Spinal cord (tissue), 10 donors: ENCODE results near the gene AP2A1. TPM values are rescaled to one million over a fixed set of nuclear protein-coding genes. Genes with fewer than 3 reads are reported as not detected.

Source experiments
- DNase-seq, 6 donors: peaks; one replicate each; pipeline versions ENCODE4 v3.0.0 to v3.0.0-alpha.2; 2013 to 2015; ENCODE audit warnings: low spot score in 6 of 6, low read depth in 4 of 6
- H3K27ac ChIP-seq: one replicate; pipeline ENCODE4 v1.5.1; 2013; ENCODE audit warnings: low read depth, low read length, control low read depth
- H3K27me3 ChIP-seq: one replicate; pipeline ENCODE4 v1.6.1; 2013; ENCODE audit warnings: low read length; ENCODE audit not compliant: control insufficient read depth, insufficient read depth
- H3K36me3 ChIP-seq: one replicate; pipeline ENCODE4 v1.6.1; 2013; ENCODE audit warnings: low read length; ENCODE audit not compliant: control insufficient read depth, insufficient read depth
- H3K4me1 ChIP-seq: one replicate; pipeline ENCODE4 v1.6.1; 2013; ENCODE audit warnings: low read length; ENCODE audit not compliant: control insufficient read depth, insufficient read depth
- H3K4me3 ChIP-seq: one replicate; pipeline ENCODE4 v1.5.1; 2013; ENCODE audit warnings: low read depth, low read length, control low read depth
- H3K9me3 ChIP-seq: one replicate; pipeline ENCODE4 v1.6.1; 2013; ENCODE audit warnings: low read length; ENCODE audit not compliant: control insufficient read depth, insufficient read depth
- WGBS: methylation state at CpG from one replicate; pipeline ENCODE4 v1.1.5; 2013; ENCODE audit warnings: missing lambda C conversion rate; ENCODE audit not compliant: insufficient coverage; 5-methylcytosine and 5-hydroxymethylcytosine counted together
- polyA plus RNA-seq, 2 donors: library from polyadenylated mRNA; unstranded; fragments of 120-200 nt; gene quantifications; one replicate each; pipeline ENCODE4 v1.2.1, GENCODE V29; 2013; ENCODE audit not compliant: insufficient read length in 2 of 2
- total RNA-seq, 2 donors: library from RNA; depleted of rRNA in 1 of 2; stranded (reverse); fragments of 120-200 nt in 1 of 2; fragments of >200 nt in 1 of 2; gene quantifications; one replicate each; pipeline versions ENCODE4 v1.2.3 to v1.2.4, GENCODE V29; 2013 to 2014
- donor health status: healthy.

AP2A1 gene
- total and polyA plus RNA-seq, 4 donors, result 58.5 to 156 (median 106) TPM

GRCh38 chr19:49807904-49808675 lies 41.3 kb downstream of the AP2A1 start:
- Histone ChIP-seq H3K36me3 (peaks cover 54% of the 10 kb centered on the region), H3K9me3 (no peaks in the 10 kb centered on the region), H3K4me1 (peaks cover 40% of the 10 kb centered on the region), H3K4me3 (peak overlapping the region; percentile 67), H3K27ac (peak overlapping the region; percentile 61), H3K27me3 (no peaks in the 10 kb centered on the region)
- DNase-seq, result no peak
- 88% methylated on average over 1 of the region's 20 CpGs for WGBS

GRCh38 chr19:49808711-49809159 lies 41.9 kb downstream of the AP2A1 start:
- H3K27me3 ChIP-seq, result no peaks in the 10 kb centered on the region
- under 1% methylated on average over 30 of the region's 31 CpGs for WGBS
- DNase-seq, result peak in 5 of 6 donors; percentile 80 to 98 (median 85)

GRCh38 chr19:49809160-49809940 lies 42.5 kb downstream of the AP2A1 start:
- Histone ChIP-seq H3K4me3 (peak overlapping the region; percentile 67), H3K27ac (peak overlapping the region; percentile 79), H3K36me3 (peaks cover 42% of the 10 kb centered on the region), H3K4me1 (peaks cover 40% of the 10 kb centered on the region), H3K27me3 (no peaks in the 10 kb centered on the region), H3K9me3 (no peaks in the 10 kb centered on the region)
- DNase-seq, result peak in 3 of 6 donors; percentile 7 to 61 (median 58)
- 4% methylated on average over 50 of the region's 50 CpGs for WGBS

More at GRCh38 chr19:49808711-49809159, 41.9 kb downstream of the AP2A1 start:
- Histone ChIP-seq H3K4me3 (peak overlapping the region; percentile 67), H3K4me1 (peaks cover 40% of the 10 kb centered on the region), H3K27ac (peak overlapping the region; percentile 79), H3K9me3 (no peaks in the 10 kb centered on the region), H3K36me3 (peaks cover 48% of the 10 kb centered on the region)

GRCh38 chr19:49809941-49810389 lies 43.2 kb downstream of the AP2A1 start:
- H3K4me3 ChIP-seq, result peak overlapping the region; percentile 67
- H3K4me1 ChIP-seq, result peaks cover 40% of the 10 kb centered on the region
- WGBS, result 82% methylated on average over 4 of the region's 5 CpGs
- peaks cover 35% of the 10 kb centered on the region for H3K36me3 ChIP-seq
- peak overlapping the region; percentile 79 for H3K27ac ChIP-seq
- no peak for DNase-seq
- H3K27me3 ChIP-seq, result no peaks in the 10 kb centered on the region
- no peaks in the 10 kb centered on the region for H3K9me3 ChIP-seq

GRCh38 chr19:49811328-49811727 lies 44.5 kb downstream of the AP2A1 start:
- 100% methylated on average over 4 of the region's 6 CpGs for WGBS

GRCh38 chr19:49812452-49812996 lies 45.7 kb downstream of the AP2A1 start:
- Histone ChIP-seq H3K9me3 (no peaks in the 10 kb centered on the region), H3K36me3 (peaks cover 10% of the 10 kb centered on the region), H3K27me3 (no peaks in the 10 kb centered on the region), H3K4me1 (peaks cover 44% of the 10 kb centered on the region), H3K4me3 (peak overlapping the region; percentile 94), H3K27ac (peak overlapping the region; percentile 98)
- DNase-seq, result no peak
- whole genome bisulfite sequencing, result 36% methylated on average over 11 of the region's 11 CpGs

More at GRCh38 chr19:49811328-49811727, 44.5 kb downstream of the AP2A1 start:
- Histone ChIP-seq H3K27ac (no peak overlapping the region), H3K4me3 (no peak overlapping the region), H3K9me3 (no peaks in the 10 kb centered on the region), H3K4me1 (peaks cover 40% of the 10 kb centered on the region), H3K36me3 (peaks cover 22% of the 10 kb centered on the region), H3K27me3 (no peaks in the 10 kb centered on the region)
- no peak for DNase-seq

GRCh38 chr19:49812997-49813861 lies 46.4 kb downstream of the AP2A1 start, which contains the start of gene FUZ:
FUZ (minus strand) TSS chr19:49813292; CDS start chr19:49813106, 186 bp downstream.
- under 1% methylated on average over 28 of the region's 45 CpGs for WGBS
- peaks cover 38% of the 10 kb centered on the region for H3K4me1 ChIP-seq

GRCh38 chr19:49814010-49814409 lies 47.2 kb downstream of the AP2A1 start:
- Histone ChIP-seq H3K27me3 (no peaks in the 10 kb centered on the region), H3K9me3 (no peaks in the 10 kb centered on the region), H3K36me3 (peaks cover 3% of the 10 kb centered on the region), H3K4me1 (peaks cover 35% of the 10 kb centered on the region), H3K4me3 (peak overlapping the region; percentile 94), H3K27ac (peak overlapping the region; percentile 98)
- WGBS, result 60% methylated on average over 1 of the region's 1 CpG
- peak in 1 of 6 donors; percentile 27 for DNase-seq

More at GRCh38 chr19:49812997-49813861, 46.4 kb downstream of the AP2A1 start, which contains the start of gene FUZ:
- H3K27me3 ChIP-seq, result no peaks in the 10 kb centered on the region
- peak; percentile 96 to 100 (median 98) for DNase-seq
- H3K36me3 ChIP-seq, result peaks cover 3% of the 10 kb centered on the region
- H3K9me3 ChIP-seq, result no peaks in the 10 kb centered on the region
- peak within 1 kb of the TSS; percentile 98 for H3K27ac ChIP-seq
- peak within 1 kb of the TSS; percentile 94 for H3K4me3 ChIP-seq
